GM18502 (cell line): ENCODE results near the gene RWDD3.
A peak's percentile ranks its signal among the peaks of the same experiment; 100 is the strongest.

Experiments used
- ATAC-seq: cut with Tn5 transposase; IDR thresholded peaks from one replicate; pipeline ENCODE4 v1.9.1; 2021; ENCODE audit warnings: mild to moderate bottlenecking; ENCODE audit not compliant: unreplicated experiment, poor library complexity

RWDD3 gene, protein sequence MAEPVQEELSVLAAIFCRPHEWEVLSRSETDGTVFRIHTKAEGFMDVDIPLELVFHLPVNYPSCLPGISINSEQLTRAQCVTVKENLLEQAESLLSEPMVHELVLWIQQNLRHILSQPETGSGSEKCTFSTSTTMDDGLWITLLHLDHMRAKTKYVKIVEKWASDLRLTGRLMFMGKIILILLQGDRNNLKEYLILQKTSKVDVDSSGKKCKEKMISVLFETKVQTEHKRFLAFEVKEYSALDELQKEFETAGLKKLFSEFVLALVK

DNA sequence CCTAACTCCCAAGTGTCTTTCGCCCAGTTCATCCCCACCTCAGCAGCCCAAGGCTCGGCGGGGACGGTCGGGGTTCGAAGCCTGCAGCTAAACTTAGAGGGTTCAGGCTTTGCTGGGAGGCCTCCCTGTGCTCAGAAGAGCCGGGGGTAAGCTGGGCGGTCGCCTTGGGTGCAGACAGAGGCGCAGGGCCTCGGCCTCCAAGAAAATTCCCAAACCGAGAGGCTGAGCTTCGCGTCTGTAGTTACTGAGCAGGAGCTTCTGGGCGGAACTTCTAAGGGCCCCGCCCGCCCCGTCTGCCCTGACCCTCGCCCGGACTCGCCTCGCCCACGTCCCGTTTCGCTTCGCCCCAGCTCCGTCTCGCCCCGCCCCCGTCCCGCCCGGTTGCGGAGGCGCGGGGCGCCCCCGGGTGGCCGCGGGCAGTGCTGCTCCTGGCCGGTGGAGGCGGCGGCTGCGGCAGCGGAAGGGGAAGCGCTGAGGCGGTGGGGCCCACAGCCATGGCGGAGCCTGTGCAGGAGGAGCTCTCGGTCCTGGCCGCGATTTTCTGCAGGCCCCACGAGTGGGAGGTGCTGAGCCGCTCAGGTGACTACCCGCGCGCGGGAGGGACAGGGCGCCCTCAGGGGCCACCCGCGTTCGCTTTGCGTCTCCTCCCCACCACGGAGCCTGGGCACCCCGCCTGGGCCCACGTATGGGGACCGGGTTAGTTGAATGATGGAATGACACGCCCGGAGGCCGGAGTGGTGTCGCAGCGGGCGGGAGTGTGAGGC lies at the start of gene RWDD3:
RWDD3 (plus strand) TSS at position 474 of the 764 bp plus-strand sequence; CDS start at position 495, 21 bp downstream.
- ATAC-seq: peak; percentile 98

DNA sequence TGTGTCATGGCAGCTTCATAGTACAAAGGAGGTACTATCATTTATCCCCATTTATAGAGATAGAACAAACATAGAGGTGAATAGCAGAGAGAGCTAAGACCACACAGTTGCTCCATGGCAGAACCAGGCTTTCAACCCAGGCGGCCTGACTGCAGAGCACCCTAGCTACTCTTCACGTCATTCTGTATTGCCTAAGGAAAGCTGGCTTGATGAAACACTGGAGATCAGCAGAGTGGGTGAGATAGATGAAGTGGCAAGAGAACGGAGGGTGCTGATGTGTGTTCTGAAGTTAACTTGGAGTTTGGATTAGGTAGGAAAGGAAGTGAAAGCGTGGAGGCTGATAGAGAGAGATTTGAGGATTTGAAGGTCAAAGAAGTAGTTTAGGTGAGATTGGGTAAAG lies 47.9 kb upstream of the RWDD3 start:
- ATAC-seq: no peak

DNA sequence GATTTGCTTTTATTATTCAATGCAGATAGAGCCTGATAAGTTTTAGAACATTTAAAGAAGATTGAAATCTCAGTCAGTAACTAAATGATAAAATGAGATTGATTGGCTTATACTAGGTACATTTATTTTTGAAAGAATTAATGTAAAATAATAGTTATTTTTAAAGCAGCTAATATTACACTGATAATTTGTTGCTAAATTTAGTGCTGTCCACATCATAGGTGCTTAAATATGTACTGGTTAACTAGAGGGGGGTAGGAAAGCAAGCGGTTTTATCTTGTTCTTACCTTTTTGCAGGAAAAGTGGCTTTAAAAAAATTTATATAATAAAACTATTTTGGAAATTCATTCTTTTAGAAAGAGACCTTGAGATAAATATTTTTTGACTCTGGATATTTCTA lies 40.4 kb upstream of the RWDD3 start:
- ATAC-seq: no peak

DNA sequence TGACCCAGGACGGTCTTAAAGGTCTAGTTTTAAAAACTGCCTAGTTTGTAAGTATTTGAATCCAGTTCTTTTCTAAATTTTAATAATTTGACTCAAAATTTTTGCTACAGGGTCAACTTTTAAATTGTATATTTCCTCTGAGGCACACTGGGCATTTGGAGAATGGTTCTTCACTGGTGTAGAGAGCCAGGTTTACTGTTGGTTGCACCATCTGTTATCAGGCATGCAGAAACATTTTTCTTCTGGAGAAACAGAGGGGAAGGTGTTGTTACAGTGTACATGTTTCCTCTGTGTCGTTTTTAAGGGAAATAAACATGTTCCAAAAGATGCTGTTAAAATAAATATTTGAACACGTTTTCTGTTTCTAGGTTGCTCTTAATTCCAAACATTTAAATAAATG lies 39.0 kb upstream of the RWDD3 start:
- no peak for ATAC-seq

DNA sequence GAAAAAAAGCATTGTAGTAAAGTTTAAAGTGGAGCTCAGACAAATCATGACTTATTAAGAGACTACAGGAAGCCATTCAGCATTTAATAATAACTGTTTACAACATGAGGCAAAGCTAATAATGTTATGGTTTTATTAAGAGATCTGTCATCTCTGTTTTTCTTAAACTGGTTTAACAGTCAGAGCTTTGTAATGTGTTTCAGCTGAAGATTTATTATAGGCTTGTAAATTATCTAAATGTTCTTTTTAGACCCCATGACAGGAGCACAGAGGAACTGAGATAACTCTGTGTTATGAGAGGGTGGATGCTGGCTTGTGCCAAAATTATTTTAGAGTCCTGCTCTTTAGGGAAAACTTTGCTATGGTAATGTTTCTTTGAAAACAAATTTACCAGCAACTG lies 38.0 kb upstream of the RWDD3 start:
- ATAC-seq: no peak

DNA sequence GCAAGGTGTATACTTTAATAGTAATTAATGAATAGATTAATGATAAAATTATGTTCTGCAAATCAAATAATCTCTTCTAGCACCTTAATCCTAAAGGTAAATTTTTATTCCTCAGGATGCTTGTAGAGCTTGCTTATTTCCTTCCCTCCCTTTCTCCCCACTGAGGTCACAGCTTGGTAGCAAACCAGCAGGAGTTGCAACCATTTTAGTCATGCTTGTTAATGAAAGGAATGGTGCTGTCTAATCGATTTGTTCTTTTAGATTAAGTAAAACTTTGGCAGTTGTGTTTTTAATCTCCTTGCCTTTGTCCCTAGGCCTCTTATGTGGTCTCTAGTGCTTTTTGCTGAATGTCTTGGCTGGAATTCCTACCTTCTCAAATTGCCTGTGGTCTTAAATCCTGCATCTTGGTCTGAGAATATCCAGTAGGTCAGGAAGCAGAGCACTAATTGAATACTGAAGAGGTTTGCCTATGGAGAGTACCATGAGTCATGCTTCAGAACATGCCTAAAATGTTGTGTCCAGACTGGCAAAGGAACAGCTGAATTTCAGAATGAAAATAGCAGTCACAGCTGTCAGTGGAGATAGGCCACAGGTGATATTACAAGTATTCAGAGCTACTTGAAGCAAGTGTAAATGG lies 36.3 kb upstream of the RWDD3 start:
- no peak for ATAC-seq

DNA sequence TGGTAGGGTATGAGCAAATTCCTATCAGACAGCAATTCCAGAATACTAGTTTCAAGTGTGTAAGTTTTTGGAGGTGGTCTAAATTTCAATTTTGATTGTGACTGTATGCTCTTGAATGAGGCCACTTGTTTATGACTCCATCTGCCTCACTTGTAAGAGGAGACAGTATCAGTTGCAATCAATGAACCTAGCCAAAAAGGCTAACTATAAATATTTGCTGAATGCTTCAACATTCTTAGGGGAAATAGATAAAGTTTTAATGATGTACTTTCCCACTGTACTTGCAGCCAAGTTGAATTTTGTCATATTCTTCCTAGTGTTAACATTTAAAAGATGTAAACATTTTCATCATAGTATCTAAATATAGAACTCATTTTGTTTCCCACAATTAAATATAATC lies 32.1 kb upstream of the RWDD3 start:
- no peak for ATAC-seq

DNA sequence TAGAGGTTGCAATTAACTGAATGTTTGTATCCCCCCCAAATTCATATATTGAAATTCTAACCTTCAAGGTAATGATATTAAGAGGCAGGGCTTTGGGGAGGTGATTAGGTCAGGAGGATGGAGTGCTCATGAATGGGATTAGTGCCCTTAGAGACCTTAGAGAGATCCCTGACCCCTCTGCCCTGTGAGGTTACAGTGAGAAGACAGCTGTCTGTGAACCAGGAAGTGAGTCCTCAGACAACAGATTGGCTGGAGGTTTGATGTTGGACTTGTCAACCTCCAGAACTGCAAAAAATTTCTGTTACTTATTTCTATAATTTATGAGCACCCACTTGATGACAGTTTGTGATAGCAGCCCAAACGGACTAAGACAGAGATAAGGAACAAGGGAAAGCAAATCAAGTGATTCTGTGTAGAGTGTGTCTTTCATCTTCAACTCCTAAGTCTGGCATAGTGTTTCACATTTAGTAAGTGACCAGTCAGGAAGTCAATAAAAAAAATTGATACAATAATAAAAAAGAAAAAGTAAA lies 30.0 kb upstream of the RWDD3 start:
- no peak for ATAC-seq

DNA sequence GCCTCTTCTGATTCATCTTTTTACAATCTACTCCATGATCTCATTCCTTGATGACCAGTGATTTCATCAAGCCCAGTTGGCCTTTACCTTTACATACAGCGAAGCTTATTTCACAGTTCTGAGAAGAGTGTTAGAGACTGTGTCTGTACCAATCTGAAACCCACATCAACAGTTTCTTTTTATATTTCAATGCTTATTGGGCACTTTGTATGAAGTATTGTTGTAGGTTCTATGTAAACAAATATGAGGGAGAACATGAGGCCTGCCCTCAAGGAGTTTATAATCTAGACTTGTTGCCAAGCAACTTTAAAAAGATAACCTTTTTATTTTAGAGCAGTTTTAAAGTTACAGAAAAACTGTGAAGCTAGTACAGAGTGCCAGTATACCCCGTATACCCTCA lies 27.5 kb upstream of the RWDD3 start:
- no peak for ATAC-seq

DNA sequence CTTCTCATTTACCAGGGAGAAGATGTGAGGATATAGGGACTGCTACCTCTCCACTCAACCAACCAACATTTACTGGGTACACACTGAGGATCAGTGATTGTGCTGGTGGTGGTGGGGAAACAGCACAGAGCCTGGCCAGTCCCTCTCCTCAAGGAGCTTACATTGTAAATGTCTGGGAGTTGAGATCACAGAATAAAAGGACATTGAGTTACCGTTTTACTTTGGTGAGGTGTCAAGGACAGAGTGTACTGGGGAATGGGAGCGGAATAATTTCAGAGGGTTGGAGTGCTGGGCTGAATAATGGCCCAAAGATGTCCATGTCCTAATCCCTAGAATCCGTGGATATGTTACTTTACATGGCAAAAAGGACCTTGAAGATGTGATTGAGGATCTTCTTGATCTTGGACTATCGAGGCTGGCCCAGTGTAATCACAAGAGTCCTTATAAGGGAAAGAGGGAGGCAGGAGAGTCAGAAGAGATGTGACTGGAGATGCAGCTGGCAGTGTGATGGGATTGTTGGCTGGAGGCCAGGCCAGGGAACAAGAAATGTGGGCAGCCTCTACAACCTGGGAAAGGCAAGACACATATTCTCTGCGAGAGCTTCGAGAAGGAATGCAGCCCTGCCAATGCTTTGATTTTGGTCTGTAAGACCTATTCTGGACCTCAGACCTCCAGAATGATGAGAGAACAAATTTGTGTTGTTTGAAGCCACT lies 26.6 kb upstream of the RWDD3 start:
- ATAC-seq: no peak

DNA sequence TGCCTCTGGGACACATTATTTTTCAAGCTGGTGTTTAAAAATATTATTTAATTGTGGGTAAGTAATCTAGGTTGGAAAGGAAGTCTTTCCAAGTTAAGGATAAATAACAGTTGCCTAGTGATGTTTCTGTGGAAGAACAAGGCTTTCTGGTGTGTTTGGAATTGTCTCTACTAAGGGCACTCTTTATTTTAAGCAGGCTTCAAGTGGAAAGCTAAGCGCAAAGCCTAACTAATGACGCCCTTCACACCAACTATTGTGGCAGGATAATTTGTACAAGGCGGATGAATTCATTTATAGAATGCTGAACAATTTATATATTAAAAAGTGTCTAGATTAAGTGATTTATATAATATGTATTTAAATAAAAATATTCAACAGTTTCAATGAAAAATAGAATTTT lies 25.1 kb upstream of the RWDD3 start:
- no peak for ATAC-seq

DNA sequence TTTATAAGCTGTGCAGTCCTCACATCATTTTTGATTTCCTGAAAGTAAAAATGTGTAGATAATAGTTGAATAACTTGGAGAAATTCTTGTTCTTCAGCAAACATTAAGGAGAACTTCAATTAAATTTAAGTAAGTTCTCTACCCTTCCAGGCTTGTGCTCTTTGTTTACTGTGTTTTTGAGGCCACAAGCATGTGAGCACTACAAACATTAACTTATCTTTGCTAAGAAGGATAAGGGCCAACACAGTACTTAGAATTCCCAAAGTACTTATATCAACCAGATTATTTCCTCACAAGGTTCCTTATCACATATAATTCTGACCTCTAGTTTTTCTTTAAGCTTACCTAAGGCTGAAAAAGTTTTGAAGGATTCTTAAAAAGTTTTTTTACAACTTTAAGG lies 24.7 kb upstream of the RWDD3 start:
- ATAC-seq: no peak

DNA sequence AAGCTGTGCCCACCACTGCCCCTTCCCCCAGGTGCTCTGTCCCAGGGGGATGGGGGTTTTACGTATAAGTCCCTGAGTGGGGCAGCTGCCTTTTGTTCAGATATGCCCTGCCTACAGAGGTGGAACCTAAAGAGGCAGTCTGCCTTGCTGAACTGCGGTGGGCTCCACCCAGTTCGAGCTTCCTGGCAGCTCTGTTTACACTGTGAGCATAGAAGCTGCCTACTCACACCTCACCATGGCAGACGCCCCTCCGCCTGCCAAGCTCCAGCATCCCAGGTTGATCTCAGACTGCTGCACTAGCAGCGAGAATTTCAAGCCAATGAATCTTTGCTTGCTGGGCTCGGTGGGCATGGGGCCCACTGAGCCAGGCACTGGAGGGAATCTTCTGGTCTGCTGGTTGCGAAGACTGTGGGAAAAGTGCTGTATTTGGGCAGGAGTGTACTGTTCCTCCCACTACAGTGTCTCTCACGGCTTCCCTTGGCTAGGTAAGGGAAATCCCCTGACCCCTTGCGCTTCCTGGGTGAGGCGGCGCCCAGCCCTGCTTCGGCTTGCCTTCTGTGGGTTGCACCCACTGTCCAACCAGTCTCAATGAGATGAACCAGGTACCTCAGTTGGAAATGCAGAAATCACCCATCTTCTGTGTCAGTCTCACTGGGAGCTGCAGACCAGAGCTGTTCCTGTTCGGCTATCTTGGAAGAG lies 17.6 kb upstream of the RWDD3 start:
- ATAC-seq: no peak

DNA sequence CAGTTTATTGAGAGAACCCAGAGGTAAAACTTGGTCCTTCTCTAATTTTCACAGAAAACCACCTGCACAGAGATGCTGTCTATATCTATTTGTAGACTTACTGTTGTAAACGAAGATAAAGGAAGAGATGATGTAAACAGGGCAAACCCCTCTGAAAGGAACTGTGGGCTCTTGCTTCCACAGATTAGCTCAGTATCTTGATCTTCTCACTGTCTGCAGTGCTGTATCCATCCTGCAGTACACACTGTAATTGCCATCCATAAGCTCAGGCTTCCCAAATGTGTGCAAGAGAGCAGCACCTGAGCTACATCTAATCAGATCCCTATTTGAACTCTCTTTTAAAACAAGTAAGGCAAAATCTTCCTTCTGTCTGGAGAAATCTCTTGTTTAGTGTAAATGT lies 16.6 kb upstream of the RWDD3 start:
- ATAC-seq: no peak

DNA sequence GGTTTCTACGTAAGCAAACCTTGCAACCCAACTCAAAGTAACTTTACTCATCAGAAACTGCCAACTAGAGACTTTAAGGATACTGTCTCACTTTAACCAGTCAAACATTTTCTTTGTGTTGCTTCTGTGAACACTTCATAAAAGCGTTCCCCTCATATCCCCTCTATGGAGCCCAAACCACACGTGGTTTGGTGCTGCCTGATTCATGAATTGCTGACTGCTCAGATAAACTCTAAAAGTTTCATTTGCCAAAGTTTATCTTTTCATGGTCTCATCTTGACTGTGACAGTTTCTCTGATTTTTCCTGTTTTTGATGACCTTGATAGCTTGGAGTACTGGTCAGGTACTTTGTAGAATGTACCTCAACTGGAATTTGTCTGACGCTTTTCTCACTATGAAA lies 14.6 kb upstream of the RWDD3 start:
- no peak for ATAC-seq

DNA sequence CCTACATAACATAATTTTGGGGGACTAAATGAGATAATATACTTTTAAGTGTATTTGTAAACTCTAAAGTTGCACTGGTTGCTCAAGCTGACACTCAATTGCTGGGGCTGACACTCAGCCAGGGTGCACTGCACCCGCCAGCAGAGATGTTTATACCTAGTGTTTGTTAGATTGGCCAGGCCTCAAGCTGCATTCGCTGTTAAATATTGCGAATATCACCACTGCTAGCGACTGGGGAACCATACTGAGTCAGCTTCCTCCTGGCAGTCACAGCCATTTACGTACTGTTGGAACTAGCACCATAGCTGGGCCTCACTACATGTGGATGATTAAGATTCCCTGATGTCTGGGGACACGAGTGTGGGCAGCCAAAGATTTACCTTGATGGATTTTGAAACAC lies 12.7 kb upstream of the RWDD3 start:
- ATAC-seq: no peak

DNA sequence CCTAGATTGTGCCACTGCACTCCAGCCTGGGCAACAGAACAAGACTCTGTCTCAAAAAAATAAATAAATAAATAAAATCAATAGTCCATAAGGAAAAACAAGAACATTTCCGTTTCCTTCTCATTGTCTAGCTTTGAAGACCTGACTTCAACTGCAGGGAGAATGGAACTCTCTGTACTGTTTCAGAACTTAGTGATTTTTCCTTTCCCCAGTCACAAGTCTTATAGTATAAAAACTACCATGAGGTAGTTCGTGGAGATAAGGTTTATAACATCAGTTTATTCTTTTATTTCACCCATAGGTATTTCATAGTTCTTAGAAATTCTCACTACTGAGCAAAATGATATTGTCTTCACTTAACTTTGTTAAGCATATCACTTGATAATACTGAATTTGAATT lies 11.4 kb upstream of the RWDD3 start:
- no peak for ATAC-seq

DNA sequence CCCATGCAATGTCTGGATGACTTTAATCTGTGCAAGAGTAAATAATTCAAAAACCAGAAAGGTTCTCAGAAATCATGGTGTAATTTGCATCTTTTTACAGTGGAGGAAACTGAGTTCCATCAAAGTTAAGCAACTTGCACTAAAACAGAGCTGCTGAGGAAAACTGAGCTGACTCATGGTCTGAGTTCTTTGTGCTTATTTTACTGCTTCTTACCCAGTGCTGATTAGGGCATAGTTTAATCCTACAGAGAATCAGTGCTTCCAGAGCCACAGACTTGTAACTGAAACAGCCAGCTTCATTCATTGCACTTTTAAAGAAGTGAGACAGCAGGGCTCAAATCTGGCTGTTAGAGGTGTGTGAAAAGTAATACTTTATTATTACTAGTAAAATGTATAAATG lies 10.9 kb upstream of the RWDD3 start:
- no peak for ATAC-seq

DNA sequence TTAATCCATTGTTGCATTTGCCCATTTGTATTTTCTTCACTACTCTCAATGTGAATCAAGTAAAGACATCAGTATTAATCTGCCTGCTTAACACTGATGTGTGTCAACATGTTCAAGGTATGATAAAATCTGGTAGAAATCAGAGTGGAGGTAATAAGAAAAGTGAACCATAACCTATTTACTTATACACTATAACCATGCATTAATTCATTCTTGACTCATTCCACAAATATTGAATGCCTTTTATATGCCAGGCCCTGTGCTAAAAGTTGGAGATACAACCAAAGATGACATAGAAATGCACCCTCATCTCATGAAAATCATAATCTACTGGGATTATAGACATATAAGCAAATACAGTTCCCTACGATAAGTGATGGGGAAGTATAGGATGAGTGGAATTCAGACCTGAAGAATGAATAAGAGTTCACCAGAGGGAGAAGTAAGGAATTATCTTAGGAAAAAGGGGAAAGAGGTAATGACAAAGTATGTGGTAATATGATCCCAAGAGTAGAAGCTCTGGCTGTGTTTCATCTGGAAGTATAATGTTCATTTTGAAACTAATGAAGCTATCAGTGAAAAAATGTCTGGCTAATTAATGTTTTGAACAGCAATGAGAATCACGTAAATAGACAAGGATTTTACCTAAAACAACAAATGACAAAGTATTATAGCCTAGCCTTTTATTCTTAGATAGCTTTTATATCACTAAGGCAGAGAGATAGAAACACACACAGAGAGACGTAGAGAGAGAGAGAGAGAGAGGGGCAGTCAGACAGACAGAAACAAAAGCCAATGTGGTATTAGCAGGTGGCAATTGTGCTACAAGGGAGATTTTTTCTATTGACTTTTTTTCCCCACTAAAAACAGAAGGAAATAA lies 7.0 kb upstream of the RWDD3 start:
- no peak for ATAC-seq
